Measurements from ENCODE around the gene PIN4. TPM values are rescaled to one million over a fixed set of nuclear protein-coding genes. Genes with fewer than 3 reads are reported as not detected.

Gene PIN4
- total RNA-seq, 1 experiment from 2014 or later: 11.5 TPM

DNA sequence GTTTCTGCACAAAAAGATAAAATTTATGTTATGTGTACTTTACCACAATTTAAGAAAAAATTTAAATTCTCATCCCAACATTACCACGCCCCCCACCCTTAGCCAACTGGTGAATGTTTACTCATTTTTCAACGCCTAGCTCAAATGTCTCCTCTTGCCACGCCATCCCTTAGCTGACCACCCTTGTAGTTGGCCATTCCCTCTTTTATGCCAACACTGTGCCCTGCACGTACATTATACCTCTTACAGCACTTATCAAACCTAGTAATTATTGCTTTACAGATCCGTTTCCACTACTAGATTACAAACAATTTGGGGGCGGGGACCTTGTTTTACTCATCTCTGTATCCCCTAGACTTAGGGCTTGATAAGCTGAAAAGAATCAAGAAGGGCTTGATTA is 56.6 kb downstream of the PIN4 start:
- H3K9me3 ChIP-seq (ENCODE audit: control insufficient read depth, insufficient read depth, low read depth, low read length): no peaks in the 10 kb centered on the region
- no peaks in the 10 kb centered on the region; the same call in 1 of the 2 replicates for H3K36me3 ChIP-seq (ENCODE audit: control insufficient read depth, insufficient read depth, low read length)
- H3K4me3 ChIP-seq (ENCODE audit: low read depth in 2 of 2, low read length in 2 of 2): peak overlapping the region; percentile 82 to 90
- no TSS peak for BruUV-seq (replicated peaks)
- H3K27ac ChIP-seq (ENCODE audit: low read length): peak overlapping the region; percentile 86
- in situ Hi-C loops (cut with HindIII; ENCODE audit: low pct_unique_long_range_greater_than_20kb, low sequenced_read_pairs) (no loop called here), intact Hi-C loops (cut with micrococcal nuclease; ENCODE audit: unreplicated experiment) (no loop called here)
- DNase-seq (ENCODE audit: low read depth, low spot score) (no peak), ATAC-seq (no peak; the same call in 1 of the 2 replicates)
- H3K27me3 ChIP-seq (ENCODE audit: control insufficient read depth, insufficient read depth, low read length): no peaks in the 10 kb centered on the region
- TF ChIP-seq REST (IDR thresholded peaks at IDR 0.05; ENCODE audit: insufficient read depth in 1 of 2, low read depth in 2 of 2, low read length in 1 of 2): no peak
- no peak for TF ChIP-seq TCF7L2 (IDR thresholded peaks at IDR 0.05; ENCODE audit: low read depth, low read length)
- TF ChIP-seq, protein P1, sequence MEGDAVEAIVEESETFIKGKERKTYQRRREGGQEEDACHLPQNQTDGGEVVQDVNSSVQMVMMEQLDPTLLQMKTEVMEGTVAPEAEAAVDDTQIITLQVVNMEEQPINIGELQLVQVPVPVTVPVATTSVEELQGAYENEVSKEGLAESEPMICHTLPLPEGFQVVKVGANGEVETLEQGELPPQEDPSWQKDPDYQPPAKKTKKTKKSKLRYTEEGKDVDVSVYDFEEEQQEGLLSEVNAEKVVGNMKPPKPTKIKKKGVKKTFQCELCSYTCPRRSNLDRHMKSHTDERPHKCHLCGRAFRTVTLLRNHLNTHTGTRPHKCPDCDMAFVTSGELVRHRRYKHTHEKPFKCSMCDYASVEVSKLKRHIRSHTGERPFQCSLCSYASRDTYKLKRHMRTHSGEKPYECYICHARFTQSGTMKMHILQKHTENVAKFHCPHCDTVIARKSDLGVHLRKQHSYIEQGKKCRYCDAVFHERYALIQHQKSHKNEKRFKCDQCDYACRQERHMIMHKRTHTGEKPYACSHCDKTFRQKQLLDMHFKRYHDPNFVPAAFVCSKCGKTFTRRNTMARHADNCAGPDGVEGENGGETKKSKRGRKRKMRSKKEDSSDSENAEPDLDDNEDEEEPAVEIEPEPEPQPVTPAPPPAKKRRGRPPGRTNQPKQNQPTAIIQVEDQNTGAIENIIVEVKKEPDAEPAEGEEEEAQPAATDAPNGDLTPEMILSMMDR (IDR thresholded peaks at IDR 0.05): no peak
- no peak for TF ChIP-seq POLR2AphosphoS5 (IDR thresholded peaks at IDR 0.05; ENCODE audit: low read depth, low read length)
- no peak for TF ChIP-seq SIN3A (IDR thresholded peaks at IDR 0.05; ENCODE audit: borderline replicate concordance, insufficient read depth, low read depth, low read length)
- no peaks in the 10 kb centered on the region for H3K4me1 ChIP-seq (ENCODE audit: control insufficient read depth, insufficient read depth, low read length)
- CTCF ChIA-PET: interaction anchor here (0.6 to 1.2 kb wide), 2 partner anchors 39 to 1040 kb away, joined by 4 read pairs; partner anchors contain the start of gene RPS4X
- POLR2A ChIA-PET: interaction anchor here (0.5 to 1.0 kb wide), 2 partner anchors 39 to 302 kb away, joined by 3 read pairs; partner anchors contain the start of gene RPS4X

DNA sequence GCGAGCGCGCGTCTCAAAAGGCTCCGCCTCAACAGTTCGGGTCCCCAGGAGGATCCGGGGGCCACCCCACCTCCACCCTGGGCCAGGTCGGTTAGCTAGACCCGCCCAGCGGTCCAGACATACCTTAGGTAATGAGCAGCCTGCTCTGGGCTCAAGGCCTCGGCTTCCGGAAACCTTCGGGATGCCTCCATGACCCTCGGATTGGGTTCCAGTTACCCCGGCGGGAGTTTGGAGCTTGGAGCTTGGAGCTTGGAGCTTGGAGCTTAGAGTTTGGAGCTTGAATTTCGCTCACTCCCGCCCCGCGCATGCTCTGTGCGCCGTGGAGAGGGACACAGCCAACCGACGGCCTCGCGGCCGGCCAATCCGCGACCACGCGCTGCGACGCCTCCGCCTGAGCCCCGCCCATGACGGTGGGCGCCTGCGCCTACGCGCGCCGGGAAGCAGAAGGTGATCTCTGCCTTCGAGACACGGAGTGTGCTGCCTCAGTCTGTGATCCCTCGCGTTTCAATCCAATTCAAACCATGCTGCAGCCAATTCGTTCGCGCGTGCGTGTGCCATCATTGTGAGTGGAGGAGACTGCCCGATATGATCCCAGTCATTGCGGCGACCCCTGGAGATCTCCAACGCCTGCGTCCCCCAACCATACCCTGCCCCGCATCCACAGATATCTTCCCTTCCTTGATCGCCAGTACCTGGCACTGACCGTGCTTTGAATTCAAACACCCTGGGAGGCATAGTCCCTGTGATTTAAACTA is 57.3 kb downstream of the PIN4 start, which contains the start of gene ERCC6L:
Gene ERCC6L, minus strand, starts transcription at position 307 of the 755 bp plus-strand sequence. Its CDS starts 116 bp downstream, at position 191.
- POLR2A ChIA-PET: interaction anchor here (0.5 to 1.0 kb wide), 2 partner anchors 38 to 302 kb away, joined by 3 read pairs; partner anchors contain the start of gene RPS4X
- CTCF ChIA-PET: interaction anchor here (1.2 kb wide), 1 partner anchor 38 kb away, joined by 4 read pairs; the partner anchor contains the start of gene RPS4X
- Histone ChIP-seq H3K9me3 (ENCODE audit: control insufficient read depth, insufficient read depth, low read depth, low read length) (no peaks in the 10 kb centered on the region), H3K4me1 (ENCODE audit: control insufficient read depth, insufficient read depth, low read length) (no peaks in the 10 kb centered on the region), H3K36me3 (ENCODE audit: control insufficient read depth, insufficient read depth, low read length) (no peaks in the 10 kb centered on the region; the same call in 1 of the 2 replicates), H3K27ac (ENCODE audit: low read length) (peak within 1 kb of the TSS; percentile 86), H3K27me3 (ENCODE audit: control insufficient read depth, insufficient read depth, low read length) (no peaks in the 10 kb centered on the region), H3K4me3 (ENCODE audit: low read depth in 2 of 2, low read length in 2 of 2) (peak within 1 kb of the TSS; percentile 82 to 90)
- DNase-seq (ENCODE audit: low read depth, low spot score) (peak; percentile 71), ATAC-seq (peak; percentile 99)
- in situ Hi-C loops (cut with HindIII; ENCODE audit: low pct_unique_long_range_greater_than_20kb, low sequenced_read_pairs): no loop called here
- TF ChIP-seq, protein P1 (IDR thresholded peaks at IDR 0.05): no peak
- TF ChIP-seq TCF7L2 (IDR thresholded peaks at IDR 0.05; ENCODE audit: low read depth, low read length) (no peak), POLR2AphosphoS5 (IDR thresholded peaks at IDR 0.05; ENCODE audit: low read depth, low read length) (peak; percentile 95), REST (IDR thresholded peaks at IDR 0.05; ENCODE audit: insufficient read depth in 1 of 2, low read depth in 2 of 2, low read length in 1 of 2) (no peak), SIN3A (IDR thresholded peaks at IDR 0.05; ENCODE audit: borderline replicate concordance, insufficient read depth, low read depth, low read length) (peak; percentile 94)
- intact Hi-C loops (cut with micrococcal nuclease; ENCODE audit: unreplicated experiment): no loop called here
- no TSS peak for BruUV-seq (replicated peaks)
